ENCODE results near the gene P2RX4.

P2RX4 gene

DNA sequence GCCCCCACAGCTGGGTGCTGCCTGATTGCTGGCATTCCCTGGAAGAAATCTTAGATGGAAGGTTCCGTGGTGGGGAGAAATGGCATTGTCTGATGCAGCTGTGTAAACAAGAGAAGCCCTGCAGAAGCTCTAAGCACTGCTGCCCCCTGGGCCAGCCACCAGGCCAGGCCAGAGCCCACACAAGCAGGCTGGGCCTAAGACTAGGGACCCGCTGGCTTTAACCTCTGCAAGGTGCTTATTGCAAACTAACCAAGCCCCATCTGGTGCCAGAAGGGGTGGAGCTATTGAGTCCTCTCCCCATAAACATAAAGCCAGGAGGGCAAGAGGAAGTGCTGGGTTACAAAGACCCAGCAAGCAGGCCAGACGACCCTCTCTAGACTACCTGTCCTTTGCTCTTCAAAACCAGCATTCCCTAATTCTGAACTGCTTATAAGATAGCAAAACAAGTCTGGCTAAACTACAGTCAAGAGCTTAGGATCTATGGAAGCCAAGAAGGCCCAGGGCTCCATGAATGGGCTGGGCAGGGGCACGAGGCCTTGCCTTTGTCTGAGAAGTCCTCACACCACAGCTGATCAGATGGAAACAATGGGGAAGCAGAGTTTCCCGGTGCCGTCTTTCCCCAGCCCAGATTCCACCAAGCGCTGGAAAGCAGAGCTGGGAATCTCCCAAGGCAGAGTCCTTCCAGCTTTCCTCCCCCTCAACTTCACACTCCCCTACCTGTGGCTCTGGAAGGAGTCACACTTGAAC lies 28.8 kb downstream of the P2RX4 start:
- peak overlapping the region; percentile 69 for H3K27ac ChIP-seq
- TF ChIP-seq ZFX (IDR thresholded peaks at IDR 0.05) = no peak
- TF ChIP-seq, protein P1, sequence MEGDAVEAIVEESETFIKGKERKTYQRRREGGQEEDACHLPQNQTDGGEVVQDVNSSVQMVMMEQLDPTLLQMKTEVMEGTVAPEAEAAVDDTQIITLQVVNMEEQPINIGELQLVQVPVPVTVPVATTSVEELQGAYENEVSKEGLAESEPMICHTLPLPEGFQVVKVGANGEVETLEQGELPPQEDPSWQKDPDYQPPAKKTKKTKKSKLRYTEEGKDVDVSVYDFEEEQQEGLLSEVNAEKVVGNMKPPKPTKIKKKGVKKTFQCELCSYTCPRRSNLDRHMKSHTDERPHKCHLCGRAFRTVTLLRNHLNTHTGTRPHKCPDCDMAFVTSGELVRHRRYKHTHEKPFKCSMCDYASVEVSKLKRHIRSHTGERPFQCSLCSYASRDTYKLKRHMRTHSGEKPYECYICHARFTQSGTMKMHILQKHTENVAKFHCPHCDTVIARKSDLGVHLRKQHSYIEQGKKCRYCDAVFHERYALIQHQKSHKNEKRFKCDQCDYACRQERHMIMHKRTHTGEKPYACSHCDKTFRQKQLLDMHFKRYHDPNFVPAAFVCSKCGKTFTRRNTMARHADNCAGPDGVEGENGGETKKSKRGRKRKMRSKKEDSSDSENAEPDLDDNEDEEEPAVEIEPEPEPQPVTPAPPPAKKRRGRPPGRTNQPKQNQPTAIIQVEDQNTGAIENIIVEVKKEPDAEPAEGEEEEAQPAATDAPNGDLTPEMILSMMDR (conservative IDR thresholded peaks at IDR 0.05) = no peak

DNA sequence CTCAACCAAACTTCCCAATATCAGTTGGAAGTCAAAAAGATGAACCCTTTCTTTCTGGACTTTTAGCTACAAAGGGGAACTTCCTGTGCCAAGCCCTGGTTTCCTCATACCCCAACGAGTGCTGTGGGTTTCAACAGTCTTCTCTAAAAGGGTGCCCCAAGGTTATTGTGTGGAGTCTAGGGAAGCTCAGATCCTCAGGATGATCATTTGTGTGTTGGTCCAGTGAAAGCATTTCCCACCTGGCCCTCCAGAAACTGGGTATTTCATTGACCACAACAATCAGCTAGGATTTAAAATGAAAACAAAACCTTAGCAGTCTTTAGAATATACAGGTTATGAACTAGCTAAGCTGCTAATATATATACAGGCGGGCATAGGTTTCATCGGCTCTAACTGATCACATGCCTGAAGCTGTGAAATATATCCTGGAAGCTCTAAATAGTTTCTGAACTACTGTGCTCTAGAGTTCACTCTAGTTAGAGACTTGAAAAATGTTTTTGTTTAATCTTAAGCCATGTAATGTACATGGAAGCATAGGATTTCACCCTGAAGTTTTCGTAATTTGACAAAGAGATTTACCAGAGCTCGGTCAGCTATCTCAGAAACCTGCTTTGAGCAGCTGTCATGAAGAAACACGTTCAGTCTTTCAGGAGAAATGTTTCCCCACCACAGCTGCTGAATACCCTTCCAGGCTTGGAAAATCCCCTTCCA lies 29.6 kb downstream of the P2RX4 start:
- no peak for TF ChIP-seq ZFX (IDR thresholded peaks at IDR 0.05)
- TF ChIP-seq, protein P1 (conservative IDR thresholded peaks at IDR 0.05) = no peak
- H3K27ac ChIP-seq = peak overlapping the region; percentile 69

DNA sequence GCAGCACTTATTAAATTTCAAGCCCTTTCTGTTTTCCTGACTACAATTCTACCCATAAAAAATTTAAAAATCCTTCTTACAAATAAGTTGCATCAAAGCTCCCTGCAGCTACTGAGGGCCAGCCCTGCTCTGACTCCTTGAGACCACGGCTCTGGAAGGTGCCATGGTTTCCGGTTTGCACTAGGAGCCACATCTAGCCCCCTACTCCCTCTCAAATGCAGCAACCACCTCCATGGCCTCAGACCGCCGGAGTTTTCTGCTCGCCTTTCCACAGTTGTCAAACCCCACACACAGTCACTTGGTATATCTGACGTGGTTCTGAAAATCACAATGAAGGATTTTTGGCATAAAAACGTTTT lies 30.1 kb downstream of the P2RX4 start:
- no peak overlapping the region for H3K27ac ChIP-seq
- TF ChIP-seq ZFX (IDR thresholded peaks at IDR 0.05) = no peak
- TF ChIP-seq, protein P1 (conservative IDR thresholded peaks at IDR 0.05) = no peak

DNA sequence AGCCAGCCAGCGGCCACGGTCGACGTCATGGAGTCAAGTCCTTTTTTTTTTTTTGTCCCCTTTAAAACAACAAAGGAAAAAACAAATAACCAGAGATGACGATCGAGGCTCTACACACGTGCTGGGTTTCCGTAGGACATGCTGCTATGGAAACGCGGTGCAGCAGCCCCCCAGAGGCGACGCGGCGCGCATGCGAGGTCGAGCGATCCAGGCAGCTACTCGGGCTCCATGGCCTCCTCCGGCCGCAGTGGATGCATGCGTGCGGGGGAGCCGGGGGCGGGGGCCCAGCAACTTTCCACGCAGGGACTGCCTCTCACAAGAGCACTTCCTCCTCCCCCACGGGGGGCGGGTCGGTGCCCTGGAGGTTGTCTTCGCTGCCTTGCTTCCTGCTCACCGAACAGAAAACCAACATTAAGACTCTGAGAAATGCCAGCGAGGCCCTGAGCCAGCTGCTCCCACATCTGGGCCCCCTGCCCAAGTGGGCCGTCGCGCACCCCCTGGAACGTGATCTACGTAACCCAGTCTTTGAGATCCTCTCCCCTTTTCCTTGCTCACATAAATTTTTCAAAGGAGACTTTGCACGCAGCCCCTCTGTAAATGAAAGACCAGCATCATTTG lies 30.7 kb downstream of the P2RX4 start:
- H3K27ac ChIP-seq = no peak overlapping the region
- TF ChIP-seq, protein P1 (conservative IDR thresholded peaks at IDR 0.05) = no peak
- no peak for TF ChIP-seq ZFX (IDR thresholded peaks at IDR 0.05)

DNA sequence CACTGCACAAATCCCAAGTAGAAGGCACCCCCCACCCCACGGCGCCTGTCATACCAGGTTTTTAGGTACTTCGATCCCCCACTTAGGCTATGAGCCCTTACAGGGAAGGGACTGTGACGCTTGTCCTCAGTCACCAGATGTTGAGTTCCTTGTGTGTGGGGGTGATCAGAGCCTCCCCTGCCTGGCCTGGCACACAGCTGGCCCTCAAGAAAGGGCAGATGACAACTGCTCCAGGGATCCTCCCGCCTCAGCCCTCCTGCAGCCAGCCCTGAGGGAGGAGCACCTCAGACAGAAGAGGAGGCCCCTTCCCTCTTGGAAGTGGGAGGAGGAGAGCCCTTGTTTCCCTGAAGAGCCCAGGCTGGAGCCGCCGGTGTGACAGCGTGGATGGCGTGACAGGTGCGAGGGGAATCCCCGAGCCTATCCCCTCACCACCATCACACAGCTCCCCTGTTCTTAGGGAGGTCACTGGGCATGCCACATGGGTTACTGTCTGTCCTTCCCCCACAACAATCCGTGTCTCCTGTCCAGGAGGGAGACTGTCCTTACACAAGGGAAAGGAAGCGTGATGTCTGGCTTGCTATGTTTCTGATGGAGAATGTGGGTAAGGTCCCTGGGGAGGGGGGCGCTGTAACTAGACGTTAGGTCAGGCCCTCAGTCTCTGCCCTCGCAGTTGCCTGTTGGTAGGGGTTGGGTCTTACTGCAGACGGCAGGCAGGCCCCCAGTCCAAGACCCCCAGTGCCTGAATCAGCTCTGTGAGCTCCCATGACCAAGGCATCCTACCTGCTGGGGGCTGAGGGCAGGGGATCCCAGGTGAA lies 31.4 kb downstream of the P2RX4 start:
- H3K27ac ChIP-seq = no peak overlapping the region
- TF ChIP-seq, protein P1 (conservative IDR thresholded peaks at IDR 0.05) = no peak
- TF ChIP-seq ZFX (IDR thresholded peaks at IDR 0.05) = no peak

DNA sequence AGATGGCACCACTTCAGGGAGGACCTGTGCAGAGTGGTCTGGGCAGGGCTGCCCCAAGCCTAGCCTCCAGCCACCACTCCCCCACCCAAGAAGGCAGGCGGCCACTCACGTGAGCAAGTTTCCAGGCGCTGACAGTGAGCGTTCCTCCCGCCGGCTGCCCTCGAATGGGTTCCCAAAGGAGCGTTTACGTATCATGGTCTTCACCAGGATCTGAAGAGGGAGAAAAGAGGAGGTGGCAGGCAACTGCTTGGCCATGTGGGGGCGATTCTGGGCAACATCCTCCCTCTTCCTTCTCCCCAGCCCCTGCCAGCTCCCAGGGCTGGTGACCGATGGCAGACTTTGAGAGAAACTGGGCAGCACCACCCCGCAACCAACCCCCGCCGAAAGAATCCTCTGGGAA lies 35.1 kb downstream of the P2RX4 start:
- no peak for TF ChIP-seq ZFX (IDR thresholded peaks at IDR 0.05)
- TF ChIP-seq, protein P1 (conservative IDR thresholded peaks at IDR 0.05) = no peak
- H3K27ac ChIP-seq = no peak overlapping the region

Measured in C4-2B (cell line).